GM21526 (cell line): ENCODE results near the gene SYT1.
"Not testable (repeated sequence)": the region's sequence is repeated elsewhere in the genome, so short reads cannot be mapped to it uniquely, and the experiment has no call there.

Experiments
- ATAC-seq: cut with Tn5 transposase; IDR thresholded peaks from one replicate; pipeline ENCODE4 v1.9.1; 2021; ENCODE audit warnings: moderate library complexity; ENCODE audit not compliant: unreplicated experiment, low FRiP score

SYT1 gene

DNA sequence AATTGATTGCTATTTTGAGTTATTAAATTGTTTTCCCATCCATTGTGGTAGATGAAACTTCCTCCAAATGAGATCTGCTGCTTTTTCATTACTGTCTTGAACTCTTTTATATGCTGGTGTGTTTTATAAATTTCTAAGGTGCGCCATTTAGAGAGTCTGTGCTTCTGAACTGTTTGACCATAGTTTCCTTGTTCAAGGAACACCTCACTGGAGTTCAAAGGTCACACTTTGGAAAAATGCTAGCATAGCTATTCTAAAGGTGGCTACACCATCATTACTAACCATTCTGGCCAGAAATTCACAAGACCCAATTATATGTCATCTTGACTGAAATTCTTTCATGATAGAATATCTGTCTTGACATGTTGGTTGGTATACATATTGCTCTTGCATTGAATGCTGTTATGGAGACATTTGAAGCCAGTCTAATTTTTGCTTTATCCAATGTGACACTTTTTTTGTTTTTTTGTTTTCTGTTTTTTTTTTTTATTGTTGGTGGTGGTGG is 556.7 kb downstream of the SYT1 start:
- ATAC-seq, result no peak

DNA sequence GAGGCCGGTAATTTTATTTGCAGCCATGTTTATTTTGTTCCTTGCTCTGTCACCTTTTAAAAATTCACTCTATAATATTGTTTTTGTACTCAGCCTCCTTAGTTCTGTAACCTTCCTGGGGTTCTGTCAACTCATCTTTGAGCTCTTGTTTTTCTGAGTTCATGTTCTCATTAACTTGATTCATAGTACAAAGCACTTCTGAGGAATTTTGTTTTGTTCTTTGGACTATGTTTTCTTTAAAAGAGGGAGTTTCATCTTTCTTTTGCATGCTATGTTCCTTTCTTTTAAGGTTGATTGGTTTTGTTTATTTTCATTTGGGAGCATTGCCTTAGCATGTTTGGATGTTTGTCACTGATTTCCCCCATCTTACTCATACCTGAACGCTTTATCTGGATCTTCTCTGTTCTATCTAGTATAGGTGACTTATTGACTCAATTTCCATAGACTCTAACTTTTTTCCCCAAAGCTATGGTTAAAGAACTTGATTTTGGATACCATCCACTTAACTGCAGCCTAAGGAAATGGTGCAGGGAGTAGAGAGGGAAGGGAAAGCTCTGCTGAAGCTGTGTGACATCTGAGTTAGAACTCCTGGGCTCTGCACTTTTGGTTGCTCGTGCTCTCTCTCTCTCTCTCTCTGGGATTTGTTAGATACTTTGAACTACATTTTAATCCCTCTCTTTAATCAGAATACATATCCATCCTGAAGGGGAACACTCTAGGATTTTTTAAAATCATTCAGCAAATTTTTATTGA is 557.7 kb downstream of the SYT1 start:
- ATAC-seq, result no peak

DNA sequence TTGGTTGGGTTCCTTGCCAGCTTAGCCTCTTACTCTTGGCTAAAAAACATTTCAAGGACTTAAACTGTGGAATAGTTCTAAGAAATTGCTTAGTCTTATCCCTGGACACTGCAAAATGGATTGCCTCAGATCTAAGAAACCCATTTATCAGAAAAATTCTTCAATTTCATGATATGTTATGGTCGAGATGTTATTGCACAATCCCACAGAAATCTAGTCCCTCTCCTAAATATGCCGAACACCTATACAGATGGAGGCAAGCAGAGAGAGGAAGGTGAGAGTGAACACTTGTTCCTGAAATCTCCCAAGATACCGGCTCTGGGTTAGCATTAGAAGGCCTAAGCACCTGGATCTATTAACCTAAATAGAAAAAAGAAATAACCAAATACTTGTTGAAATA is 559.0 kb downstream of the SYT1 start:
- no peak for ATAC-seq

DNA sequence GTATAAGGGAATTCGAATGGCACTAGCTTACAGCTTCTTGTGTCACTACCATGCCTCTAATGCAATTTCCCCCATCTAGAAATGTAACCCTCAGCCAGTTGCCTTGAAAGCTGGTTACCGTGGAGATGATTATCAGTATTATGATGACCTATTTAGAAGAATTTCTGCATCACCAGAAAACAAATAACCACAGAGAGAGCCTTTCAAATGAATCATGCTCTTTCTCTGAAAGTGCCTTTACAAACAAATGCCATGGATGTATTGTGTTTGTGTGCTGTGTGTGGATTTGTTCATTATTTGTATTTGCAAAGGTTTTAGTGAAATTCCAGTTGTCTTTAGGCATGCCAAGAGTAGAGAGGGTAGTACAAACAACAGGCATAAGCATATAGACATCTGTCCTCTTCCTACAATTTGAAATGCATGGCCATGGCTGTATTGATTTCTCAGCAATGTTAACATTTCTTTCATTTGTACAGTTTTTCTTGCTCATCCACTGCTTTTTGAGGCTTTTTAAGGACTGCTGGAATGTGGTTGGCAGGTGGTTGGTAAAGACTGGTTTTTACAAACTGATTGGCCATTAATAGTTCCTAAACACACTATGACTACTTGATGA is 559.6 kb downstream of the SYT1 start:
- no peak for ATAC-seq

DNA sequence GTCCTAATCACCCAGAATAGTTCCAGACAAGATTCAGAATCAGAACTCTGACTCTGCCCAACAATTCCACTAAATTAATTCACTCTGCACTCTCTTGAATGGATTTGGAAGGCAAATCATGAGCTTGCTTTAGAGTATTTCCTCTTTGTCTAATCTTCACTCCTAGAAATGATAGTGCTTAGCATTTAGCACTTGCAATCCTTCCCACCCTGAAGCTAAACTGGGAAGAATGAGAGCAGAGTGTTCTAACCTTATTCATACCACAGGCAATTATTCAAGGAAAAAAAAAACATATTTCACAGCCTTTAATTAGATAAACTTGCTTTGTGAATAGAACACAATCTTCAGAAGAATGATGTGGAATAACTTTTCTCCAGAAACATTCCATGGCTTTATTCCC is 561.5 kb downstream of the SYT1 start:
- no peak for ATAC-seq

DNA sequence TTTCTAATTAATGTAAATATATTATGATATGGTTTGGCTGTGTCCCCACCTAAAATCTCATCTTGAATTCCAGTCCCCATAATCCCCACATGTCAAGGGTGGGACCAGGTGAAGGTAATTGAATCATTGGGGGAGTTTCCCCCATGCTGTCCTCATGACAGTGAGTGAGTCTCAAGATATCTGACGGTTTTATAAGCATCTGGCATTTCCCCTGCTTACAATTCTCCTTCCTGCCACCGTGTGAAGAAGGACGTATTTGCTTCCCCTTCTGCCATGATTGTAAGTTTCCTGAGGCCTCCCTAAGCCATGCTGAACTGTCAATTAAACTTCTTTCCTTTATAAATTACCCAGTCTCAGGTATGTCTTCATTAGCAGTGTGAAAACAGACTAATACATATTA is 562.2 kb downstream of the SYT1 start:
- ATAC-seq, result not testable (repeated sequence)

DNA sequence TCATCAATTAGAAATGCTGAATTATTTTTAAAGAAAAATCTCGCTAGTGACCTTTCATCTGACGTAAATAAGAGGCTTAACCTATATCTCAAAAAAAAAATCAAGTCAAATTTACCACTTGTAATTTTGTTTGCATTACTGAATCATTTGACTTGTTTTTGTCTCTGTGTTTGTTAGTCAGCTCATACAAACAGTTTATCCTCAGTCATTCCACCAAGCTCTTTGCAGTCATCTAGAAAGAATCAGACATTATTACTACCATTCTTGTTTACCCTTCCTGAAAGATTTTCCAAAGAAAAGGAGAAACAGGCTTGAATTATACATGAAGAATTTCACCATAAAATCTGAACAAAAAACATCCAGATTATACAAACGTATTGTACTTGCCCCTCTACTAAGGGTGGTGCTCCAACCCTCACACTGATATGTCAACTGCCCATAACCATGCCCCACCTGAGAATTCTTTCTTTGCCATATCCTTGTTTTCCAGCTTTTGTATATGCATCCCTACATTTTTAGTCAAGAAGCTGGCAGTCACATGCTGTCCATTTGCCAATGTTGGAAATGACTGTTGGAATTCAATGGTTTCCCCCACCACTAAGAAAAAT is 569.0 kb downstream of the SYT1 start:
- ATAC-seq, result no peak

DNA sequence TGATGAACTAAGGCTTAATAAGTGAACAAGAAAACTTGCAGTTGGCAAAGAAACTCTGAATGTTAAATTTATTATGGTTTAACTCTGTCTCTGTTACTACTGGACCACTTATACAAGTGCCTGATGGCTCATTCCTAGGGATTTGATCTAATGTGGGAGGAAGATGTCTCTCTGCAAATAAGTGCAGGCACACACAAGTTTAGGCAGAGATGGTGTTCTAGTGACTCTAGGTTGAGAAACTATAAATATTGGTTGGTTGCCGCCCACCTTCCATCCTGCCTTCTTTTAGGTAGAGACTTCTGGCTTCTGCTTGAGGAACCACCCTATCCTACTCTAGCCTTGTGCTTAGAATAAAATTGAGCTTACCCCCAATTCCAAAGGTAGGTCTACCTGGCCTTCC is 570.0 kb downstream of the SYT1 start:
- no peak for ATAC-seq

DNA sequence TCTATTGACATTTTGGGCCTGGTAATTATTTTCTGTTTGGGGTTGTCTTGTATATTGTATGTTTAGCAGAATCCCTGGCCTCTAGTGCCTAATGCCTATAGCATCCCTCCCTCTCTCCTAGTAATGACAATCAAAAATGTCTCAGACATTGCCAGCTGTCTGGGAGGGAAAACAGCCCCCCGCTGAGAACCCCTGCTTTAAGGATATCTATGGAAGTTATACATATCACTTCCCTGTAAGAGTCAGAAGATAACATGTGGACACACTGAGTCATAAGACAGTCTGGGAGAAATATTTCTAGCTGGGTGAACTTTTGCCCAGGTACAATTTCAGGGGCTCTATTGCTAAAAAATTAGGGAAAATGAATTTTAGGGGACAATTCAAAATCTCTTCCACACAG is 571.2 kb downstream of the SYT1 start:
- no peak for ATAC-seq

DNA sequence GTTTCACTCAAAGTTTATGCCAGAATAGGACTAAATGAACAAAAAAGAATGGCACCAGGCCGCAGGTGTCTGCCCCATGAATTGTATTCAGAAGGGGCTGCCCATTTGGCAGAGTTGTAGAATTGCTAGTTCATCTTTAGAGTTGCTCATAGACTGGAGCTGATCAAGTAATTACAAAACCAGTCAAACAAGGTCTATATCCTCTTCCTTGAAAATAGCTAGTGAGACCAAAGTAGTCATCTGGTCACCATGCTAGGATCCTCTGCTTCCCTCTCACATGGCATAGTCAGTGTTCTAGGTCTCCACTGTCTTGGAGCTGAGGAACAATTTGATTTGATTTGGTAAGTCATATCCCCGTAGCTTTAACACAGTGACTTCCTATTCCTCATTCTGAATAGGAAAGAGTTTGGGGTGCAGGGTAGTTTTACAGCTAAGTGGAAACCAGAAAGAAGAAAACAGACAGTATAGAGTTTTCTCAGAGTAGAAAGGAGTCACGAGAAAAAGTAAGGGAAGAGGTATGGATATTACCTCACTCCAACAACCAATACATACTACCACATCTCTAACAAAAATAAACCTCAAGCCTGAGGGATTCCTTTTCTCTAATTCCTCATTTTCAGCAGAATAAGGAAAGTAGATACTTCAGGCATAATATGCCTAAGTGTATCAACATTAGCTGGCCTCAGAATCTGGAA is 574.1 kb downstream of the SYT1 start:
- no peak for ATAC-seq

DNA sequence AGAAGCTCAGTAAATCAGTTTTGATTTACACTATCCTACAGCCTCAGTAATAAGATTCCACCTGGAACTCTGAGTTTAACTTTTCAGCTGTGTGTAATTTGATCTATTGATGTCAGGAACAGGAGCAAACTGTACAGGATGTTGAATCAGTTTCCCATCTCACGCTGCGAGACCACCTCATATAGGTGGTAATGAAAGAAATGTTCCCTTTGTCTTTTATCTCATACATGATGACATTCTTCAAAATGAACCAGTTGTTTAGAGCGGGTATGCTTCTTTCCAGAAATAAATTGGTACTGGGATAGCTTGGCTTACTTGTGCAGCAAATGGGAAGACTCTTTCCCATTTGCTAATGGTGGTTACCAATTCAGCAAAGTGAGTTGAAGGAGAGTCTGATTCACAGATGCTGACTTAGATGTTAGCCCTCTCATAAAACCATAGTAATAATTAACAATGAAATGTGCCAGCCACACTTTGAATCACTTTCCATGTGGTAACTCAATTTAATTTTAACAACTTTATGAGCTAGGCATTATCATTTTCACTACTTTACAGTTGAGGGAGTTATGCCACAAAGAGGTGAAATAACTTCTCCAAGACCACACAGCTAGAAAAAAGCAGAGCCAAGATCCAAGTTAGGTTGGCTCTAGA is 574.7 kb downstream of the SYT1 start:
- no peak for ATAC-seq

DNA sequence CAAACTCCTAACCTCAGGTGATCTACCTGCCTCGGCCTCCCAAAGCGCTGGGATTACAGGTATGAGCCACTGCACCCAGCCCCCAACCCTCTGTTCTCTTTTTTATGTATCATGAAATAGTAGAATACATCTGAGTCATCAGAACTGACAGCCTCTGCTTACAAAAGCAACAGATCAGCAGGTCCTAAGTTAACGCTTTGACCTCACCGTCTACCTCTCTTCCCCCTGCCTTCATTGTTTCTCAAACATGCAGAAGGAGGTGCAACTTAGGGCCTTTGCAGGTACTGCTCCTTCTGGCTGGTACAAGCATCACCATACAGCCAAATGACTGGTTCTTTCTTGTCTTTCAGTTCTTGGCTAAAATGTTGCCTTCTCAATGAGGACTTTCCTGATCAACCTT is 577.0 kb downstream of the SYT1 start:
- no peak for ATAC-seq

DNA sequence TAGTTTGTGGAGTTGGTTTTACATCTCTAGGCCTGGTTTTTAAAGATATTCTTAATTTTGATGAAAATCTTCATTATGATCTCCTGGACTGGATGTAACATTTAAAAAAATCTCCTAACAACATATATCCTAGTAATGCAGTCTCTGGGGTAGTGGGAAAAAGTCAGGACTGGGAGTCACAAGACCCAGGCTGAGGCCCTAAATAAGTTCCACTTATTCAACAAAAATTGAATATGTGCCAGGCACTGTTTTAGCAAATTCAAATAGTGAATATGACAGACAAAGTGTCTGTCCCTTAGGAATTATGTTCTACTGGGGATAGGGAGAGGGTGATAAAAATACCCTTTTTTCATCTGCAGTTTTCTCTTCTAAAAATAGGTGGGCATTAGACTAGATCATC is 577.8 kb downstream of the SYT1 start:
- no peak for ATAC-seq

DNA sequence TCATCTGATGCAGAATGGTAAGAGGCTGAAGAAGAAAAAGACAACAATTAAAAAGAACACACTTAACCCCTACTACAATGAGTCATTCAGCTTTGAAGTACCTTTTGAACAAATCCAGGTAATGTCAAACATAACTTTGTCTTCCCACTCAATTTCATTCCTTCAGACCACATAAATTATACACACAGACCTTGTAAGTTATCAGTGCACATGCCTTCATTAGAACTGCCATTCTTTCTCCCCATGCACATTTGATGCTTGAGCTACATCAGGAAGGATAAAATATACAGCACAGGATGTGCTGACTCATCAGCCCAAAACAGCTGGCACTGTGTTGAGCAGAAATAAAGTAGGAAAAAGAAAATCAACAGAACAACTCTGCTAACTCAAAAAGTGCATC is 579.5 kb downstream of the SYT1 start:
- ATAC-seq, result no peak

DNA sequence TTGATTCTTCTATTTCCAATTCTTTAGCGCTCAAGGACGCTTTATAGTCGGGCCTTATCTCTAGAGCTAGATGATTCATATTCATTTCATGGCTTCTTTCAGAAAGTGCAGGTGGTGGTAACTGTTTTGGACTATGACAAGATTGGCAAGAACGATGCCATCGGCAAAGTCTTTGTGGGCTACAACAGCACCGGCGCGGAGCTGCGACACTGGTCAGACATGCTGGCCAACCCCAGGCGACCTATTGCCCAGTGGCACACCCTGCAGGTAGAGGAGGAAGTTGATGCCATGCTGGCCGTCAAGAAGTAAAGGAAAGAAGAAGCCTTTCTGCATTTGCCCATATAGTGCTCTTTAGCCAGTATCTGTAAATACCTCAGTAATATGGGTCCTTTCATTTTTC is 584.2 kb downstream of the SYT1 start:
- ATAC-seq, result no peak

DNA sequence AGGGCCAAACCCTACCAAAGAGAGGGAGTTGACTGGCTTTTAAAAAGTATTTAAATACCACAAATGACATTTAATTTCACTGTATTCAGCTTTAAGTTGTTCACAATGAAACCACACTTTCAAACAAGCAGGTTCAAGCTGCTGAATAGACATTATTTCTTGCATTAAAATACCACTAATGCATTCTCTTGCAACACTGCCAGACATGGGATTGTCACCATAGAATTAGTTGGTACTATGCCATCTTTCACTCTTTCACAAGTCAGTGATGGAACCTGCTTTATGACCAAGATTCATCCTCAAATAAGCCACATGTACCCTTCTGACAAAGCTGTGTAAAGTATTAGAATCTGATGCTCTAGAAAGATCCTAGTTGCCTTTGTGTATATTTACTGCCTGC is 586.8 kb downstream of the SYT1 start:
- no peak for ATAC-seq

DNA sequence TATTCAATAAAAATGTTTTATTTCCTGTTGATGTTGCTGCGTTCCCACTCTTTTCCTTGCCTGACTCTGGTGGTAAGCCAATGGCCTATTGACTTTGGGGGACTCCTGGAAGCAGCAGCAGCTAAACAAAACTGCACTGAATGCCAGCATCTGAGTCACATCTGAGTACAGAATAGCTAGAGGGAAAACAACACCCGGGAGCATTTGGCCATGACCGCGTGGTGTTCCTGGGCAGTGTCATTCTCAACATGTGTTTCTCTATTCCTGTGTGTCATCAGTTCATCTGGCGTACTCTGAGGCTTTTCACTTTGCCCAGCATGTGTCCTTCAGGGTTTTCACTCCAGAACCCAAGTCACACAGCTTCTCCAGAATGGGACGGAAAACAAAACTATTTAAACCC is 587.4 kb downstream of the SYT1 start:
- no peak for ATAC-seq

DNA sequence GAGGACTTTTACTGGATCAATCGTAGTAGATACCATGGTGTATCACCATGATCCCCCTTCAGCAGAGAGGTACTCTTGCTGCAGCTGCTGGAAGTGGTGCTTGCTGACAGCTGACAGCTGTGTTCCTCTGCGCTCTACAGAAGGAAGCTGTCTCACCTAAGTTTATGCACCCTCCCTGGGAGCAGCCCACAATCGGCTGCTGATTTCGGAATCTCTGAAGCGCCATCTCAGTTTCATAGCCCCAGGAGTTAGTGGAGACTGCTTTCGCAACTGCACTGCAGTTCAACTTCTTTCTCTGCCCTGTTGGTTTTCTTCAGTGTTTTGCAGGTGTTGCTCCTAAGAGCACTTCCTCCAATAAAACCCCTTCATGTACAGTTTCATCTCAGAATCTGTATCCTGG is 588.3 kb downstream of the SYT1 start:
- no peak for ATAC-seq

DNA sequence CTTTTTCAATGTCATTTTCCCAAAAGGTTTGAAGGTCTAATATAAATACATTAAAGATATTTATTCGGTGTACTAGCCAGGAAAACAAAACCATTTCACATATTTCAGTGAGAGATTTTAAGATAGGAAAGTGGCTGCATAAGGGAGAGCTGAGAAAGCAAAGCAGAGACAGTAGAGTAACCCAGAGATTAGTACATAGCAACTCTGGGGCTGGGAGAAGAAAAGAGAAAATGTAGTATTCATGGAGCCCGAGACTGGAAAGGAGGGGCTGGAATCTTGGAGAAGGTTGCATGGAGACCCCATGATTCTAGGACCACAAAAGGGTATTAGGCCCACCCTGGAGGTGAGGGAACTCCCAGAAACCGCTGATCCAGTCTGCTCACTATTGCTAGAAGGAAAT is 589.2 kb downstream of the SYT1 start:
- ATAC-seq, result no peak

DNA sequence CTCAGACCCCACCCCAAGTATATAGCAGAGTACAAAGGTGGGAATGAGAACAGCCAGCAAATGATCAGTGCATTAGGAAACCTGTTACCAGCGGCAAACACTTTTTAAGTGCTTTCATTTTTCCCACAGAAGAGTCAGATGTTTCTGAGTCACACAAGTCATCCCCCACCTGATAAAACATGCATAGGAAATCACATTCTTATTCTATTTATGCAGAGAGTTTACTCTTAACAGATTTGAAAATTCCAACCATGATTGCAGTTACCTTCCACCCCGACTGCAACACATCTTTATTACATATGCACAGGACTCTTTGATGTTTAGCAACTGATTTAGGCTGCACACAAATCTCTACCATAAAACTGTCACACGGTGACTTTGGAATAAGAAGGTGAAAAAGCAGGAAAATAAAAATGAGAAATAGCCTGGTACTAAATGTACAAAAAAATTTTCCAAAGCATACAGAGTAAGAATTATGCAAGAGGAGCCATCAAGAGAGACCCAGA is 589.8 kb downstream of the SYT1 start:
- no peak for ATAC-seq

DNA sequence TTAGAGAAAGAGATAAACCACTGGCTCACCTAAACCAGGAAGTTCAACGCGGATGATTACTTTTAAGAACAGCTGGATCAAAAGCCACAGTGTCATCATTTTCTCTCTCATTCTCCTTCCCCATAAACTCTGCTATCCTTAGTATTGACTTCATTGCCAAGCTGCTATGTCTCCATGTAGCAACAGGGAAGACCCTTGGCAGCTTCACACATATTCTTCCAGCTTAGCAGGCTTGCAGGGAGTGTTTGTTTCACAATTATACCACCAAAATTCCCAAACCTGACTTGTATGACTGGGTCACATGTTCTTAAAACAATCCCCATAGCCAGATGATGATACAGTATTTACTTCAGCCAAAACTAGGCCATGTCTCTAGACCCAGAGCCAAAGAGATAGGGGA is 590.7 kb downstream of the SYT1 start:
- ATAC-seq, result no peak
